Trophoblast cell (in vitro differentiated cells and primary cell): ENCODE data around the gene SKI.

Experiments
- DNase-seq, 2 donors: peaks; one replicate each; pipeline ENCODE4 v3.0.0-alpha.2; 2016
- H2AFZ ChIP-seq: 2 replicates; pipeline ENCODE4 v1.6.1; 2013; ENCODE audit warnings: low read length, moderate library complexity, mild to moderate bottlenecking; ENCODE audit not compliant: insufficient read depth, poor library complexity
- H2AK5ac ChIP-seq: 2 replicates; pipeline ENCODE4 v1.6.1; 2013; ENCODE audit warnings: mild to moderate bottlenecking, low read length
- H2BK120ac ChIP-seq: 2 replicates; pipeline ENCODE4 v1.6.1; 2013; ENCODE audit warnings: low read length, mild to moderate bottlenecking, moderate library complexity; ENCODE audit not compliant: insufficient read depth, poor library complexity
- H2BK12ac ChIP-seq: 2 replicates; pipeline ENCODE4 v1.6.1; 2013; ENCODE audit warnings: mild to moderate bottlenecking, low read length, moderate library complexity
- H2BK5ac ChIP-seq: 2 replicates; pipeline ENCODE4 v1.6.1; 2013; ENCODE audit warnings: low read length, low read depth, moderate library complexity, mild to moderate bottlenecking; ENCODE audit not compliant: poor library complexity
- H3K14ac ChIP-seq: 2 replicates; pipeline ENCODE4 v1.6.1; 2013; ENCODE audit warnings: mild to moderate bottlenecking, low read length
- H3K18ac ChIP-seq: 2 replicates; pipeline ENCODE4 v1.6.1; 2013; ENCODE audit warnings: mild to moderate bottlenecking, low read length
- H3K23ac ChIP-seq: 2 replicates; pipeline ENCODE4 v1.6.1; 2013; ENCODE audit warnings: low read length
- H3K27ac ChIP-seq: 2 replicates; pipeline ENCODE4 v1.5.1; 2013; ENCODE audit warnings: low read depth, mild to moderate bottlenecking, inconsistent platforms, low read length, moderate library complexity
- H3K27me3 ChIP-seq: 2 replicates; pipeline ENCODE4 v1.6.1; 2013; ENCODE audit warnings: inconsistent platforms, mild to moderate bottlenecking, low read length, moderate library complexity; ENCODE audit not compliant: insufficient read depth
- H3K36me3 ChIP-seq, 2 experiments: 1 replicate in 1 of 2; 2 replicates in 1 of 2; pipeline ENCODE4 v1.6.1; 2013; ENCODE audit warnings: low read length in 2 of 2, mild to moderate bottlenecking in 2 of 2, moderate library complexity in 1 of 2; ENCODE audit not compliant: insufficient read depth in 2 of 2, control insufficient read depth in 1 of 2
- H3K4ac ChIP-seq: 2 replicates; pipeline ENCODE4 v1.6.1; 2013; ENCODE audit warnings: low read depth, mild to moderate bottlenecking, low read length, moderate library complexity
- H3K4me1 ChIP-seq, 2 experiments: 1 replicate in 1 of 2; 2 replicates in 1 of 2; pipeline ENCODE4 v1.6.1; 2013; ENCODE audit warnings: low read length in 2 of 2, mild to moderate bottlenecking in 2 of 2, moderate library complexity in 1 of 2; ENCODE audit not compliant: insufficient read depth in 2 of 2, control insufficient read depth in 1 of 2
- H3K4me2 ChIP-seq: 2 replicates; pipeline ENCODE4 v1.6.1; 2013; ENCODE audit warnings: inconsistent platforms, mild to moderate bottlenecking, low read length, moderate library complexity
- H3K4me3 ChIP-seq: 2 replicates; pipeline ENCODE4 v1.5.1; 2013; ENCODE audit warnings: mild to moderate bottlenecking, low read depth, low read length, inconsistent platforms
- H3K79me1 ChIP-seq: one replicate; pipeline ENCODE4 v1.6.1; 2013; ENCODE audit warnings: low read length
- H3K79me2 ChIP-seq: 2 replicates; pipeline ENCODE4 v1.6.1; 2013; ENCODE audit warnings: low read length, mild to moderate bottlenecking; ENCODE audit not compliant: control insufficient read depth, insufficient read depth, poor library complexity
- H3K9ac ChIP-seq: 2 replicates; pipeline ENCODE4 v1.6.1; 2013; ENCODE audit warnings: mild to moderate bottlenecking, low read length
- H3K9me3 ChIP-seq: 2 replicates; pipeline ENCODE4 v1.6.1; 2013; ENCODE audit warnings: low read depth, mild to moderate bottlenecking, control low read depth, inconsistent platforms, low read length; ENCODE audit not compliant: insufficient read depth
- H4K12ac ChIP-seq: 2 replicates; pipeline ENCODE4 v1.6.1; 2013; ENCODE audit warnings: low read depth, mild to moderate bottlenecking, low read length, moderate library complexity
- H4K8ac ChIP-seq: 2 replicates; pipeline ENCODE4 v1.6.1; 2013; ENCODE audit warnings: low read depth, mild to moderate bottlenecking, low read length, moderate library complexity
- H4K91ac ChIP-seq: one replicate; pipeline ENCODE4 v1.6.1; 2013; ENCODE audit warnings: low read depth, mild to moderate bottlenecking, low read length, moderate library complexity
- WGBS: extraction: QIAGEN DNeasy Blood & Tissue Kit; methylation state at CpG from one replicate; pipeline ENCODE4 v1.1.7; 2013; ENCODE audit warnings: missing lambda C conversion rate; ENCODE audit not compliant: insufficient read length, insufficient coverage; ENCODE audit errors: extremely low coverage; 5-methylcytosine and 5-hydroxymethylcytosine counted together

The SKI gene

GRCh38 chr1:2352341-2352896, 124.3 kb downstream of the SKI start:
- no peak overlapping the region for H3K14ac ChIP-seq
- H3K4me1 ChIP-seq = no peaks in the 10 kb centered on the region
- H4K8ac ChIP-seq = no peak overlapping the region
- H4K91ac ChIP-seq = no peak overlapping the region
- H2AK5ac ChIP-seq = no peak overlapping the region
- H3K18ac ChIP-seq = no peak overlapping the region
- H3K27ac ChIP-seq = no peak overlapping the region
- H2BK5ac ChIP-seq = no peak overlapping the region
- H3K9me3 ChIP-seq = no peaks in the 10 kb centered on the region
- no peak overlapping the region for H2BK120ac ChIP-seq
- no peaks in the 10 kb centered on the region for H3K79me1 ChIP-seq
- no peak overlapping the region for H3K4ac ChIP-seq
- H2BK12ac ChIP-seq = no peak overlapping the region
- H4K12ac ChIP-seq = no peak overlapping the region
- H3K4me3 ChIP-seq = no peak overlapping the region
- no peak for DNase-seq
- no peak overlapping the region for H2AFZ ChIP-seq
- no peak overlapping the region for H3K9ac ChIP-seq
- H3K4me2 ChIP-seq = no peak overlapping the region
- H3K36me3 ChIP-seq = no peaks in the 10 kb centered on the region
- H3K27me3 ChIP-seq = no peaks in the 10 kb centered on the region
- H3K79me2 ChIP-seq = no peaks in the 10 kb centered on the region
- H3K23ac ChIP-seq = no peak overlapping the region
- no CpG with 5 or more reads among the region's 11 CpGs for WGBS

DNA sequence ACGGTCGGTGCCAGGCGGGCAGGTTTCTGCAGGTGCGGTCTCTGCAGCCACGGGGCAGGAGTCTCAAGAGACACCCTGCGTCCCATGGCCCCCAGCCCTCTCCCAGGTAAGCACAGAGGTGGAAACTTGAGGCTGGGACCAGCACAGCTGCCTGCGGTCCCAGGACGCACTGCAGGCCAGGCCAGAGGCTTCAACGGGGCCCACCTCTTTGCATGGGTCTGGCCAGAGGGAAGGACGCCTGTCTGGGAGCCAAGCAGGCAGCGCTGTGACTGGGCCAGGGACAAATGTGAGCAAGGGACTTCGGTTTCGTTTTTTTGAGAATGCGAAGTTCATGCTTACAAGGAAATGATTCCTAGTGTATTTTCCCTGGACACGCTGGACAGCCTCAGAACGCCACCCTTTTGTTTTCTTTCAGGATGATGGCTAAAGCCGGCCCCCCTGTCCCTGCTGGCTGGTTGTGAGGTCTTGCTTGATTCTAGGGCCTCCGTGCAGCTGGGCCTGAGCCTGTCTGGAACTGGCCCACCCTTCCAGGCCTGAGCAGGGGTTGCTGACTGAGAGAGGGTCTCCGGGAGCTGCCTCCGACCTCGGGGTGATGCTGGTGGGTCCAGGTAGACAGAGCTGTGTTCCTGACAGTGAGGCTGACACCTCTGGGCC, 124.9 kb downstream of the SKI start:
- Histone ChIP-seq H3K9ac (no peak overlapping the region), H3K14ac (no peak overlapping the region), H3K27ac (no peak overlapping the region), H2BK12ac (no peak overlapping the region), H3K4me3 (no peak overlapping the region), H3K79me2 (no peaks in the 10 kb centered on the region), H3K27me3 (no peaks in the 10 kb centered on the region), H2AFZ (no peak overlapping the region), H3K18ac (no peak overlapping the region), H3K4me2 (no peak overlapping the region), H3K79me1 (no peaks in the 10 kb centered on the region), H2BK120ac (no peak overlapping the region), H4K8ac (no peak overlapping the region), H4K12ac (no peak overlapping the region), H3K9me3 (no peaks in the 10 kb centered on the region), H3K4me1 (no peaks in the 10 kb centered on the region), H2BK5ac (no peak overlapping the region), H4K91ac (no peak overlapping the region), H3K36me3 (no peaks in the 10 kb centered on the region), H3K23ac (no peak overlapping the region), H2AK5ac (no peak overlapping the region), H3K4ac (no peak overlapping the region)
- DNase-seq = no peak
- no CpG with 5 or more reads among the region's 21 CpGs for WGBS

- no peak for DNase-seq
- Histone ChIP-seq H3K27ac (no peak overlapping the region), H2AFZ (no peak overlapping the region), H3K4me3 (no peak overlapping the region), H3K9me3 (no peaks in the 10 kb centered on the region), H3K4me1 (no peaks in the 10 kb centered on the region), H3K23ac (no peak overlapping the region), H2BK5ac (no peak overlapping the region), H4K91ac (no peak overlapping the region), H2BK120ac (no peak overlapping the region), H4K12ac (no peak overlapping the region), H2AK5ac (no peak overlapping the region), H4K8ac (no peak overlapping the region), H3K18ac (no peak overlapping the region), H3K4ac (no peak overlapping the region), H3K36me3 (no peaks in the 10 kb centered on the region), H3K27me3 (no peaks in the 10 kb centered on the region), H3K9ac (no peak overlapping the region), H3K14ac (no peak overlapping the region), H3K79me1 (no peaks in the 10 kb centered on the region), H3K79me2 (no peaks in the 10 kb centered on the region), H2BK12ac (no peak overlapping the region), H3K4me2 (no peak overlapping the region)
- no CpG with 5 or more reads among the region's 28 CpGs for WGBS
Measured at GRCh38 chr1:2353551-2354438, 125.7 kb downstream of the SKI start.

DNA sequence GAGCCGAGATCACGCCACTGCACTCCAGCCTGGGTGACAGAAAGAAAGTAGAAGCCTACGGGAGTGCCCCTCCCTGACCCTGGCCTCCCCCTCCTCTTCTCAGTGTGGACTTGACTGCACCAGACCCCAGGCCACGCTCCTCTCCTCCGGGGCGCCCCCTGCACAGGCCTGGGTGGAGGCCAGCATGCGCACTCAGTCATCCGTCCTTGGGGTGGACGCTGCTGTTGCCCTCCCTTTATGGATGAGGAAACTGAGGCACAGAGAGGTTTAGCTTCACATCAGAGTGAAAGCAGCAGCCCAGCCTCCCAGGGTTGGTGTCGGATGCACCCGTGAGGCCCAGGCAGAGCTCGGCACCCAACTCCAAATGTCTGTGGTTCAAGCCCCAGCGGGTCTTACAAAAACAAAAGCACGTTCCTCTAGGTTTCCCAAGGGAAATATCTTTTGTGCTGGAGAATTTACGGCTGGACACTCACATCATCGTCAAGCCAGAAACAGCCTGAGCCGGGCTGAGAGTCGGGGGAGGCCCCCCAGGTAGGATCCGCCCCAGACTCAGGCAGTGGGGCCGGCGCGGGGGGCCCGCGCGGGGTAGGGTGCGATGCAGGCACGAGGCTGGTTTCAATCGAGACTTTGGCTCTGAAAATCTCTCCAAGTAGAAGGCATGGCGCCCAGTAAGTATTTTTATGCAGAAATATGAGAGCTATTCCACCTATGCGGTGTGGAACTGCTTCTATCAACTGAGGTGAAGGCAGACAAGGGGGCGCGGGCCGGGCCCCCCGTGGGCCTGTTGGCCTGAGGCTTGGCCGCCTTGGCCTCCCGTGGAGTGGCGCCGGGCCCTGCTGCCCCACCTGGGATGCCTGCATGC, 126.6 kb downstream of the SKI start:
- Histone ChIP-seq H2BK120ac (no peak overlapping the region), H3K27ac (no peak overlapping the region), H3K36me3 (no peaks in the 10 kb centered on the region), H3K4me2 (no peak overlapping the region), H2AFZ (no peak overlapping the region), H2AK5ac (no peak overlapping the region), H2BK12ac (no peak overlapping the region), H3K79me1 (no peaks in the 10 kb centered on the region), H3K27me3 (no peaks in the 10 kb centered on the region), H3K4me1 (no peaks in the 10 kb centered on the region), H4K91ac (no peak overlapping the region), H3K4me3 (no peak overlapping the region), H4K12ac (no peak overlapping the region), H3K14ac (no peak overlapping the region), H3K79me2 (no peaks in the 10 kb centered on the region), H3K23ac (no peak overlapping the region), H4K8ac (no peak overlapping the region), H3K18ac (no peak overlapping the region), H3K4ac (no peak overlapping the region), H3K9me3 (peaks cover 4% of the 10 kb centered on the region), H3K9ac (no peak overlapping the region), H2BK5ac (no peak overlapping the region)
- WGBS = no CpG with 5 or more reads among the region's 38 CpGs
- DNase-seq = peak in 1 of 2 donors; percentile 9
